H1 (cell line): ENCODE results near the gene EPB41L2.

Experiments
- CTCF ChIP-seq, 3 experiments: IDR thresholded peaks; 1 replicate in 2 of 3; 2 replicates in 1 of 3; pipeline versions ENCODE4 v1.5.1 to v1.6.1; 2011; ENCODE audit warnings: low read length in 3 of 3, mild to moderate bottlenecking in 3 of 3, inconsistent platforms in 2 of 3, low read depth in 1 of 3, moderate library complexity in 1 of 3; ENCODE audit not compliant: insufficient read depth in 1 of 3; ENCODE audit errors: control extremely low read depth in 1 of 3
- POLR2A ChIP-seq, 2 experiments: IDR thresholded peaks; 1 replicate in 1 of 2; 2 replicates in 1 of 2; pipeline ENCODE4 v1.6.1; 2011; ENCODE audit warnings: low read depth in 2 of 2, low read length in 2 of 2, mild to moderate bottlenecking in 2 of 2; ENCODE audit errors: control extremely low read depth in 1 of 2
- RAD21 ChIP-seq, 2 experiments: IDR thresholded peaks in 1 of 2; conservative IDR thresholded peaks in 1 of 2; 2 replicates each; pipeline ENCODE4 v1.6.1; 2011; ENCODE audit warnings: low read depth in 2 of 2, low read length in 2 of 2, improper control_type of control experiment in 1 of 2, inconsistent platforms in 1 of 2, mild to moderate bottlenecking in 1 of 2, moderate library complexity in 1 of 2
- YY1 ChIP-seq: IDR thresholded peaks from 2 replicates; pipeline ENCODE4 v1.6.1; 2011; ENCODE audit warnings: low read depth, mild to moderate bottlenecking, low read length

- TF ChIP-seq CTCF (IDR thresholded peaks at IDR 0.05; ENCODE audit: control extremely low read depth in 1 of 3, insufficient read depth in 1 of 3, low read depth in 1 of 3, low read length in 3 of 3), result no peak
- TF ChIP-seq RAD21 (IDR thresholded peaks at IDR 0.05 in 1 of 2, conservative IDR thresholded peaks at IDR 0.05 in 1 of 2; ENCODE audit: low read depth in 2 of 2, low read length in 2 of 2), result no peak
- TF ChIP-seq YY1, result no peak
- no peak for TF ChIP-seq POLR2A (IDR thresholded peaks at IDR 0.05; ENCODE audit: control extremely low read depth in 1 of 2, low read depth in 2 of 2, low read length in 2 of 2)
Observed at GRCh38 chr6:131052181-131052580, 10.9 kb downstream of the EPB41L2 start.
